ENCODE measurements around the gene ETS1.

GRCh38 chr11:128581561-128582272, 5.6 kb downstream of the ETS1 start:
- no peak for TF ChIP-seq POLR2A (IDR thresholded peaks at IDR 0.05)
- no peak for TF ChIP-seq CTCF (IDR thresholded peaks at IDR 0.05 in 4 of 5, conservative IDR thresholded peaks at IDR 0.05 in 1 of 5)

All from gastrocnemius medialis (tissue), 4 donors.